Fibroblast of pulmonary artery (primary cell): ENCODE results near the gene ELMO1.

Experiments
- DNase-seq: peaks from one replicate; pipeline ENCODE4 v3.0.0-alpha.2; 2010; ENCODE audit warnings: low read depth
- H3K4me3 ChIP-seq: replicated peaks from 2 replicates; pipeline ENCODE4 v1.5.1; 2011; ENCODE audit warnings: low read depth, mild to moderate bottlenecking, control low read depth, low read length, moderate library complexity
- TF ChIP-seq, protein P1 (sequence below): IDR thresholded peaks from 2 replicates; pipeline ENCODE4 v1.5.1; 2011; ENCODE audit warnings: mild to moderate bottlenecking, control low read depth, low read length, inconsistent platforms; ENCODE audit errors: missing control alignments

The ELMO1 gene

DNA sequence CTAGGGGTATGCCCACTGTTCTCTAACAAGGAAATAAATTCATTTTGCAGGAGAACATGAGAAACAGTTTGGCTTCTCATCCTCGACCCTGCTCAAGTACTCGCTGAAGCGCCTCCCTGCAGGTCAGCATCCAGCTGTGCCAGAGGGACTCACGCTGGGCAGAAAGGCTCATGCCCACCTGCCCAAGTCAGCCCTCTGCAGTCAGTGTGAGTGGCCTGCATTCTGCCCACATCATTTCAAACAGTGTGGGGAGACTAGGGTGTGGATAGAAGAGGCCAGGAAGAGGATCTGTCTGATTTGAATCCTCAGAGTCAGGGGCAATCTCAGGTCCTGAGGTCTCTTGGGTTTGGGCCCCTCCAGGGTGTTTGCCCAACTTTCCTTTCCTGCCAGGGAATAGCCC, 297.8 kb downstream of the ELMO1 start:
- H3K4me3 ChIP-seq: no peak overlapping the region
- TF ChIP-seq, protein P1, sequence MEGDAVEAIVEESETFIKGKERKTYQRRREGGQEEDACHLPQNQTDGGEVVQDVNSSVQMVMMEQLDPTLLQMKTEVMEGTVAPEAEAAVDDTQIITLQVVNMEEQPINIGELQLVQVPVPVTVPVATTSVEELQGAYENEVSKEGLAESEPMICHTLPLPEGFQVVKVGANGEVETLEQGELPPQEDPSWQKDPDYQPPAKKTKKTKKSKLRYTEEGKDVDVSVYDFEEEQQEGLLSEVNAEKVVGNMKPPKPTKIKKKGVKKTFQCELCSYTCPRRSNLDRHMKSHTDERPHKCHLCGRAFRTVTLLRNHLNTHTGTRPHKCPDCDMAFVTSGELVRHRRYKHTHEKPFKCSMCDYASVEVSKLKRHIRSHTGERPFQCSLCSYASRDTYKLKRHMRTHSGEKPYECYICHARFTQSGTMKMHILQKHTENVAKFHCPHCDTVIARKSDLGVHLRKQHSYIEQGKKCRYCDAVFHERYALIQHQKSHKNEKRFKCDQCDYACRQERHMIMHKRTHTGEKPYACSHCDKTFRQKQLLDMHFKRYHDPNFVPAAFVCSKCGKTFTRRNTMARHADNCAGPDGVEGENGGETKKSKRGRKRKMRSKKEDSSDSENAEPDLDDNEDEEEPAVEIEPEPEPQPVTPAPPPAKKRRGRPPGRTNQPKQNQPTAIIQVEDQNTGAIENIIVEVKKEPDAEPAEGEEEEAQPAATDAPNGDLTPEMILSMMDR: no peak
- DNase-seq: no peak

DNA sequence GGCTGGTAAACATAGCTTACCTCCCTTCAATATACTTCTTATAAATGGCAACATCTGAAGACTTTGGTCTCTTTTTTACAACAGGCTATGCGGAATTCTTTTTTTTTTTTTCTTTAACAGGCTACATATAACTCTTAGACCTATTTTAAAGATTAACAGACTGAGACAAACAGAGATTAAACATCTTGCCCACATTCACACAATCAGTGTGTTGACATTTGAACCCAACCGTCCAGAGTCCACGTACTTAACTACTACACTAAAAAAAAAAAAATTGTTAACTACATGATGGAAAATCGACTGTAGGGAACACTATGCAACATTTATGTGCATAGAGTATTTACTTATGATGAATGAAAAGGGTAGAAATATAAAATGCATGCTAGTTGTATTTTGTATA, 298.5 kb downstream of the ELMO1 start:
- H3K4me3 ChIP-seq: no peak overlapping the region
- DNase-seq: no peak
- TF ChIP-seq, protein P1: no peak

DNA sequence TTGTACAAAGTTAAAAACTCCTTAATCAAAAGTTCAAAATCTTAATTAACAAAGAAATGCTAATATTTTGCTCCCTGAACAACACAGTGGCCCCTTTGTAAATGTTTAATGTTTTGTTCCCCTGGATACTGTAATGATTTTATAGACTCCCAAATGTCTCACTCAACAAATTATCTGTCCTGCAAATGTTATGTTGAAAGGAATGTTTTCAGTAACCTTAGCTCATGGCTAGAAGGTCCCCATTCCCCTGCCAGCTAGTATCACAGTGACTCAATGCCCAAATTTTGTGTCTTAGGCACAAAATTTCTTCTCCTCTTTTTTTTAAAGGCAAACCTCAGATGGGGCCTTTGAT, 298.9 kb downstream of the ELMO1 start:
- TF ChIP-seq, protein P1: no peak
- DNase-seq: no peak
- no peak overlapping the region for H3K4me3 ChIP-seq

DNA sequence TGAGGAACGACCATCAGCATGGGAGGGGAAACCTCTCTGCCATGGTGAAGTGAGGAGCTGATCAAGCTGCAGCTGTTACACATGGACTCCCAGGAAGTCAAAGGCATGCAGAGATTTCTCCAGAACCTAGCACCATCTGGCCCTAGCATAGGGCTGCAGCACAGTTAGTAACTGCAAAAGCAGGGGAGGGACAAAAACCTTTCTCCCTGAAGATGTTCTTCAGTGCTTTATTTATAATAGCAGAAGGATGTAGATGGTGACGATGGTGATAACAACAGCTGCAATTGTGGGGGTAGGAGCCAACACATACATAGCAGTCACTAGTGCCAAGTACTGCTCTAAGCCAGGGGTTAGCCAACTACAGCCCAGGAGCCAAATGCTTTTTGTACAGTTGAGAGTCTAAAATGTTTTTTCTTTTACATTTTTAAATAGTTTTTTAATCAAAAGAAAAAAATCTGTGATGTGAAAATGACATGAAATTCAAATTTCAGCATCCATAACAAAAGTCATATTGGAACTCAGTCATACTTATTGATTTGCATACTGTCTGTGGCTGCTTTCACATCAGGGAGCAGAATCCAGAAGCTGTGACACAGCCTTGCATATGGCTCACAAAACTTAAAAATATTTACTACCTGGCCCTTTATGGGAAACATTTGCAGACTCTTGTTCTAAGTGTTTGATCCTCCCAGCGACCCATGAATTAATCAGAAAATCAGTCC, 299.5 kb downstream of the ELMO1 start:
- DNase-seq: no peak
- TF ChIP-seq, protein P1: no peak
- no peak overlapping the region for H3K4me3 ChIP-seq

DNA sequence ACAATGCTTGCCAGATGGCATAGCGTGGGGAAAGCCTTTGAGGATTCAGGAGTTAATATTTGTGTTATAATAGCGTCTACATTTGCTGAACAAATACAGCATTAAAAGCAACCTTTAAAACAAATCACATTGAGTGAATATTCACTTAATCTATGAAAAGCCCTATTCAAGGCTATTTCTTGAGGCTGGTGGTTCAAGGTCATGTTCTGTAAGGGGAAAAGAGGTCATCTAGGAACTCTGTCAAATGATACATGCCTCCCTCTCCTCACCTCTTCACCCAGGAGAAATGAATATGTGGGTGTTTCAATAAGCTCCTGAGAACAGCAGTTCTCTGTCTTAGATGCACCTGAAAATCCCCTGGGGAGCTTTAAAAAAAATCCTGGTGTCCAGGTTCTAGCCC, 303.0 kb downstream of the ELMO1 start:
- DNase-seq: no peak
- TF ChIP-seq, protein P1: no peak
- no peak overlapping the region for H3K4me3 ChIP-seq

DNA sequence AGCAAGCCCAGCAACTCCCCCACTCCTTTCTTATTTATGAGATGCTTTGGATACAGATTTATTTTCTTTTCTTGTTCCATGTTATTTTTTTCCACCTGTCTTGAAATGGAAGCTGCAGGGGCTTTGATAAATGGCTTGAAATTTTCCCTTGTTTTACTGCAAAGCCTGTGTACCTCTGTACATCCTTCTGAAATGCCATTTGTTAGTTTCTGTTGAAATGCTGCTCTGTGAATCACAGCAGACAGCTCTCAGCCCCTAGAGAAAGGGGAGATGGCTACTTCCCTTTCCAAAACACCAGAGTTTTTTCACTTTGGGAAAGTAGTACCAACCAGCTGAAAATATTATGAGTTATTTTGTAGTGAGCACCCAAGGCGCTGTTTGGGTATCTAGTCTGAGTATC, 304.2 kb downstream of the ELMO1 start:
- H3K4me3 ChIP-seq: no peak overlapping the region
- TF ChIP-seq, protein P1: no peak
- no peak for DNase-seq

DNA sequence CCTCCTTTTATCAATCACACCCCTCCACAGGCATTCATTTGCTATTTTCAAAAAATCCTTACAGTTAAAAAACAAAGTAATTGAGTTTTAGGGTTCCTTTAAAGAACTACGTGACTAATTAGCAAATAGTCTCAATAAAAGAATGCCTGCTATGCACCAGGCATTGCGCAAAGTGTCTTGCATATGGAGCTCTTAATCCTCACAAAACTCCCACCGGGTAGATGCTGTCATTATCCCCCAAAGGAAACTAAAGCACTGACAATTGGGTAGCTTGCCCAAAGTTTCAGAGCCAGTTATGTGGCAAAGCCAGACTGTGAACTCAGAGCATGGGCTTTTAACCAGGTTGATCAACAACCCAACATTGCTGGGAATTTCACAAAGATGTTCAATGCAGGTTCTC, 305.7 kb downstream of the ELMO1 start:
- no peak for DNase-seq
- TF ChIP-seq, protein P1: no peak
- H3K4me3 ChIP-seq: no peak overlapping the region
